ENCODE results near the gene JADE2.

Gene JADE2

DNA sequence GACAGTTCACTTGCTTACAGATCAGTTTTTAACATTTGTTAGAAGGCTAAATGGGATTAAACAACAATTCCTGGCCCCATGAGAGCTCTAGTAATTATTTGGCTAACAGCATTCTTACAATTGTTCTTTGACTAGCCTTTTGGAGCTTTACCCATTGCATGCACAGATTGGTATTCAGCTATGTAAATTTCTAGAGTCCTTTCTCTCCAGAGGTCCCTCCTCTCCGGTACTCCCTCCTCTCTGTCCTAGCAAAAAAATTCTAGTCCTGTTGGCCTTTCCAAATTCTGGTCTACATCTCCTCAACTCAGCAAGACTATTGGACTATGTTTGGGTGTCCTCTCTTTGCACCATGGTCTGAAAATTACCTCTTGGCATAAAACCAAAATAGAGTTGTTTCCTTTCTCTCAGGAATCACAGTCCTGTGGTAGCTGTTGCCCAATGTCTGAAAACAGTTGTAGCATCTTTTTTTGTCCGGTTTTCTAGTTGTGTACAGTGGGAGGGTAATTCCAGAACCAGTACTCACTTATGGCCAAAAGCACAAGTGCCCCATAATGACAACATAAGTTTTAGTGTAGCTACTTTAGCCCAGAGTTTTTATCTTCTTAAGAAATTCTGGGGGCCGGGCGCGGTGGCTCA is 89.1 kb downstream of the JADE2 start:
- Histone ChIP-seq H3K27ac (ENCODE audit: low read depth, low read length, poor library complexity, severe bottlenecking) (no peak overlapping the region), H3K9me2 (ENCODE audit: low read depth, low read length) (no peaks in the 10 kb centered on the region), H3K4me3 (ENCODE audit: low read depth, low read length, poor library complexity, severe bottlenecking) (no peak overlapping the region), H3K36me3 (ENCODE audit: insufficient read depth, low read length) (peaks cover 69% of the 10 kb centered on the region), H3K4me1 (ENCODE audit: insufficient read depth, low read length, severe bottlenecking) (no peaks in the 10 kb centered on the region), H3K4me2 (ENCODE audit: low read length) (no peak overlapping the region), H3K9me3 (ENCODE audit: low read length) (no peaks in the 10 kb centered on the region), H3F3A (ENCODE audit: insufficient read depth, low read length) (no peaks in the 10 kb centered on the region; the same call in 1 of the 2 replicates), H3K9ac (ENCODE audit: low read length) (no peak overlapping the region), H2AFZ (ENCODE audit: low read length) (no peak overlapping the region), H3K27me3 (ENCODE audit: insufficient read depth, low read length) (no peaks in the 10 kb centered on the region), H3K79me2 (ENCODE audit: insufficient read depth, low read length) (no peaks in the 10 kb centered on the region), H4K20me1 (ENCODE audit: insufficient read depth, low read length) (no peaks in the 10 kb centered on the region)
- TF ChIP-seq, protein P1, sequence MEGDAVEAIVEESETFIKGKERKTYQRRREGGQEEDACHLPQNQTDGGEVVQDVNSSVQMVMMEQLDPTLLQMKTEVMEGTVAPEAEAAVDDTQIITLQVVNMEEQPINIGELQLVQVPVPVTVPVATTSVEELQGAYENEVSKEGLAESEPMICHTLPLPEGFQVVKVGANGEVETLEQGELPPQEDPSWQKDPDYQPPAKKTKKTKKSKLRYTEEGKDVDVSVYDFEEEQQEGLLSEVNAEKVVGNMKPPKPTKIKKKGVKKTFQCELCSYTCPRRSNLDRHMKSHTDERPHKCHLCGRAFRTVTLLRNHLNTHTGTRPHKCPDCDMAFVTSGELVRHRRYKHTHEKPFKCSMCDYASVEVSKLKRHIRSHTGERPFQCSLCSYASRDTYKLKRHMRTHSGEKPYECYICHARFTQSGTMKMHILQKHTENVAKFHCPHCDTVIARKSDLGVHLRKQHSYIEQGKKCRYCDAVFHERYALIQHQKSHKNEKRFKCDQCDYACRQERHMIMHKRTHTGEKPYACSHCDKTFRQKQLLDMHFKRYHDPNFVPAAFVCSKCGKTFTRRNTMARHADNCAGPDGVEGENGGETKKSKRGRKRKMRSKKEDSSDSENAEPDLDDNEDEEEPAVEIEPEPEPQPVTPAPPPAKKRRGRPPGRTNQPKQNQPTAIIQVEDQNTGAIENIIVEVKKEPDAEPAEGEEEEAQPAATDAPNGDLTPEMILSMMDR (IDR thresholded peaks at IDR 0.05; ENCODE audit: low read length) = no peak
- TF ChIP-seq EZH2 (IDR thresholded peaks at IDR 0.05; ENCODE audit: borderline replicate concordance, low read length) = no peak

DNA sequence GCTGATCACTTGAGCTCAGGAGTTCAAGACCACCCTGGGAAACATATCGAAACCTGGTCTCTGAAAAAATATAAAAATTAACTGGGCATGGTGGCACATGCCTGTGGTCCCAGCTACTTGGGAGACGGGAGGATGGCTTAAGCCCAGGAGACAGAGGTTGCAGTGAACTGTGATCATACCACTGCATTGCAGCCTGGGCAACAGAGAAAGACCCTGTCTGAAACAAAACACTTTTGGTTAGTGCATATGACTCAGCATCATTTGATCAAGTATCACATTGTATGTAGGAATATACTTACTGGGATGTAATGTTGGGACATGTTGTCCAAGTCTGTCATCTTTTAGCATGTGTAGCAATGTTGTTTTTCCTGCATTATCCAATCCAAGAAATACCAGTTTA is 95.2 kb downstream of the JADE2 start:
- Histone ChIP-seq H3K4me1 (ENCODE audit: insufficient read depth, low read length, severe bottlenecking) (no peaks in the 10 kb centered on the region), H4K20me1 (ENCODE audit: insufficient read depth, low read length) (no peaks in the 10 kb centered on the region), H3K27me3 (ENCODE audit: insufficient read depth, low read length) (no peaks in the 10 kb centered on the region), H3K36me3 (ENCODE audit: insufficient read depth, low read length) (peaks cover 68% of the 10 kb centered on the region), H2AFZ (ENCODE audit: low read length) (no peak overlapping the region), H3K9me2 (ENCODE audit: low read depth, low read length) (no peaks in the 10 kb centered on the region), H3K27ac (ENCODE audit: low read depth, low read length, poor library complexity, severe bottlenecking) (no peak overlapping the region), H3K4me3 (ENCODE audit: low read depth, low read length, poor library complexity, severe bottlenecking) (no peak overlapping the region), H3K9me3 (ENCODE audit: low read length) (no peaks in the 10 kb centered on the region), H3K4me2 (ENCODE audit: low read length) (no peak overlapping the region), H3K79me2 (ENCODE audit: insufficient read depth, low read length) (no peaks in the 10 kb centered on the region), H3K9ac (ENCODE audit: low read length) (no peak overlapping the region), H3F3A (ENCODE audit: insufficient read depth, low read length) (no peaks in the 10 kb centered on the region)
- TF ChIP-seq EZH2 (IDR thresholded peaks at IDR 0.05; ENCODE audit: borderline replicate concordance, low read length) = no peak
- TF ChIP-seq, protein P1 (IDR thresholded peaks at IDR 0.05; ENCODE audit: low read length) = no peak

DNA sequence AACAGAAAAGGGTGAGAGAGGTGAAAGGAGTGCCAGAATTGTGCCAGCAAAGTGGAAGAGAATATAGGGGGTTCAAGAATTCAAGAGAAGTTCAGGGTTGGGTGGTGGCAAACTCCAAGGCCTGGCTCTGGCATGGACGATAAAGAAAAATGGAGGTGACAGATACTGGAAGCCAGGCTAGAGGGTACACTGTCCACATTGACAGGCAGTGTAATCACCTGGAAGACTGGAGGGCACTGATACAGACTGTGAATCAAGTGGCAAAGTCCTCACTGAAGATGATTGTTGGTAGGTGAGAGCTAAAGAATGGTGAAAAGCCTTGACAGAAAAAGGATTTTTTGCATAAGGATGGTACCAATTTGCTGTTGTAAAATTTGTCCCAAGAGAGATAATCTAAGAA is 100.1 kb downstream of the JADE2 start:
- Histone ChIP-seq H2AFZ (ENCODE audit: low read length) (no peak overlapping the region), H3K9me2 (ENCODE audit: low read depth, low read length) (no peaks in the 10 kb centered on the region), H3K27ac (ENCODE audit: low read depth, low read length, poor library complexity, severe bottlenecking) (no peak overlapping the region), H3K27me3 (ENCODE audit: insufficient read depth, low read length) (no peaks in the 10 kb centered on the region), H3K9ac (ENCODE audit: low read length) (no peak overlapping the region), H3K4me1 (ENCODE audit: insufficient read depth, low read length, severe bottlenecking) (no peaks in the 10 kb centered on the region), H3K79me2 (ENCODE audit: insufficient read depth, low read length) (peaks cover 20% of the 10 kb centered on the region), H3K36me3 (ENCODE audit: insufficient read depth, low read length) (peaks cover 40% of the 10 kb centered on the region), H4K20me1 (ENCODE audit: insufficient read depth, low read length) (no peaks in the 10 kb centered on the region), H3K4me2 (ENCODE audit: low read length) (no peak overlapping the region), H3K4me3 (ENCODE audit: low read depth, low read length, poor library complexity, severe bottlenecking) (no peak overlapping the region), H3K9me3 (ENCODE audit: low read length) (no peaks in the 10 kb centered on the region), H3F3A (ENCODE audit: insufficient read depth, low read length) (no peaks in the 10 kb centered on the region)
- TF ChIP-seq, protein P1 (IDR thresholded peaks at IDR 0.05; ENCODE audit: low read length) = no peak
- no peak for TF ChIP-seq EZH2 (IDR thresholded peaks at IDR 0.05; ENCODE audit: borderline replicate concordance, low read length)

Measured in OCI-LY1 (cell line).